ENCODE data around the gene MACROD2. TPM values are rescaled to one million over a fixed set of nuclear protein-coding genes. Genes with fewer than 3 reads are reported as not detected.

Gene MACROD2
- total RNA-seq, 1 donor from 2014 or later, result 6.4 TPM

- H3K27me3 Mint-ChIP-seq (ENCODE audit: low read depth), result no peaks in the 10 kb centered on the region
- peaks cover 5% of the 10 kb centered on the region for H3K4me1 Mint-ChIP-seq
- H3K27ac Mint-ChIP-seq (ENCODE audit: unreplicated experiment), result no peak overlapping the region
- DNase-seq (ENCODE audit: low read depth, low spot score), result no peak
- no peak for TF ChIP-seq CTCF (conservative IDR thresholded peaks at IDR 0.05)
- H3K4me3 Mint-ChIP-seq, result no peak overlapping the region
- H3K36me3 Mint-ChIP-seq (ENCODE audit: low read depth), result no peaks in the 10 kb centered on the region
- H3K9me3 Mint-ChIP-seq, result peaks cover 4% of the 10 kb centered on the region
Measured at GRCh38 chr20:15252304-15252703, 1257.0 kb downstream of the MACROD2 start.

- no peak for TF ChIP-seq CTCF (conservative IDR thresholded peaks at IDR 0.05)
- Mint-ChIP-seq H3K4me1 (peaks cover under 1% of the 10 kb centered on the region), H3K4me3 (no peak overlapping the region), H3K27ac (ENCODE audit: unreplicated experiment) (no peak overlapping the region), H3K36me3 (ENCODE audit: low read depth) (no peaks in the 10 kb centered on the region), H3K9me3 (peaks cover 4% of the 10 kb centered on the region), H3K27me3 (ENCODE audit: low read depth) (no peaks in the 10 kb centered on the region)
- no peak for DNase-seq (ENCODE audit: low read depth, low spot score)
Measured at GRCh38 chr20:15253431-15253830, 1258.1 kb downstream of the MACROD2 start.

- no peaks in the 10 kb centered on the region for H3K9me3 Mint-ChIP-seq
- H3K27ac Mint-ChIP-seq (ENCODE audit: unreplicated experiment), result no peak overlapping the region
- no peak for DNase-seq (ENCODE audit: low read depth, low spot score)
- no peak overlapping the region for H3K4me3 Mint-ChIP-seq
- H3K27me3 Mint-ChIP-seq (ENCODE audit: low read depth), result no peaks in the 10 kb centered on the region
- H3K36me3 Mint-ChIP-seq (ENCODE audit: low read depth), result no peaks in the 10 kb centered on the region
- no peaks in the 10 kb centered on the region for H3K4me1 Mint-ChIP-seq
- TF ChIP-seq CTCF (conservative IDR thresholded peaks at IDR 0.05), result no peak
Measured at GRCh38 chr20:15256676-15257568, 1261.6 kb downstream of the MACROD2 start.

- no peak for DNase-seq (ENCODE audit: low read depth, low spot score)
- Mint-ChIP-seq H3K27me3 (ENCODE audit: low read depth) (no peaks in the 10 kb centered on the region), H3K9me3 (peaks cover 4% of the 10 kb centered on the region), H3K36me3 (ENCODE audit: low read depth) (no peaks in the 10 kb centered on the region), H3K27ac (ENCODE audit: unreplicated experiment) (no peak overlapping the region), H3K4me1 (no peaks in the 10 kb centered on the region), H3K4me3 (no peak overlapping the region)
- no peak for TF ChIP-seq CTCF (conservative IDR thresholded peaks at IDR 0.05)
Measured at GRCh38 chr20:15257569-15257870, 1262.2 kb downstream of the MACROD2 start.

GRCh38 chr20:15265581-15266309 is 1270.4 kb downstream of the MACROD2 start:
- no peak for DNase-seq (ENCODE audit: low read depth, low spot score)
- no peak overlapping the region for H3K27ac Mint-ChIP-seq (ENCODE audit: unreplicated experiment)
- H3K27me3 Mint-ChIP-seq (ENCODE audit: low read depth), result no peaks in the 10 kb centered on the region
- no peaks in the 10 kb centered on the region for H3K4me1 Mint-ChIP-seq
- no peak overlapping the region for H3K4me3 Mint-ChIP-seq
- peaks cover 7% of the 10 kb centered on the region for H3K9me3 Mint-ChIP-seq
- TF ChIP-seq CTCF (conservative IDR thresholded peaks at IDR 0.05), result no peak
- peaks cover 8% of the 10 kb centered on the region for H3K36me3 Mint-ChIP-seq (ENCODE audit: low read depth)

Measured in neural crest cell (in vitro differentiated cells).